DMS53 (cell line): ENCODE data around the gene S100A2.

Source experiments
- DNase-seq: peaks from one replicate; lab custom pipeline; 2025; lab: John Stamatoyannopoulos, UW

S100A2 gene

DNA sequence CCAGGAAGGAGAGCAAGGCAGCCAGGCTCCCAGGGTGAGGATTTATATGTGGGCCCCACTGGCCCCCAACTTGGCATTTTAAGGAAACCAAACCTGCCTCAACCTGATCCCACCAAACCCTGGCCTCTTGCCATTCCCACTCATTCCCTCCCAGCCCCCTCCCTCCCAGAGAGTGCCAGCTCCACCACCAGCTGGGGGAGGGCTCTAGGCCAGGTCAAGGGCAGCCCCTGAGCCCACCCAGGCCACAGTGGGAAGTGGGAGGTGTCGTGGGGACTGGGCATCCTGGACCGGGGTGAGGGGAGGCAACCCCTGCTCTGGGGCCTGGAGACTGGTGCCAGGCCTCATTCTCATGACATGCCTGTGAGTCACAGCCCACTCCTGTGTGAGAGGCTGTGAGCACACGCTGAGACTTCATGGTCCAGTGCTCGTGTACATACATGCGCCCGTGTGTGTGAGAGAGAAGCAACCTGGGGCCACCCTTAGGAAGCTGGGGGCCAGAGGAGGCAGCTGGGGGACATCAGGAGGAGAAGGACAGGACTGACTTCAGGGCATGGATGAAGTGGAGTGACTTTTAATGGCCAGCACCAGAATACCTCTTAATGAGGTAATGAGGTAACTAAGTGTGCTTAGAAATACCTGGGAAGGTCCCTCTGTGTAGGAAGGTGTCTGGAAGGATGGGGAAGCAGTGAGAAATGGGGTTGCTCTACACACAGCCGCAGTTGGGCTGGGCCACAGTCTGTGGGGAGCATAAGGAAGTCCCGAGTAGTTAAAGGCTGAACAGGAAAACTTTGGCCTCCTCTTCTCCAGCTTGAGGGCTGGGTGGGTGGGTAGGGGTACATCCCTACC, at the start of gene S100A2:
Gene S100A2 (minus strand): TSS at position 316 of the 846 bp plus-strand sequence. CDS start 1,967 bp downstream, outside the sequence.
- DNase-seq = peak; percentile 98

GRCh38 chr1:153615406-153615805, 49.8 kb upstream of the S100A2 start:
- no peak for DNase-seq

GRCh38 chr1:153614906-153615305, 49.3 kb upstream of the S100A2 start:
- no peak for DNase-seq

GRCh38 chr1:153614189-153614900, 48.7 kb upstream of the S100A2 start:
- DNase-seq = no peak

- no peak for DNase-seq
Measured at GRCh38 chr1:153613406-153613805, 47.8 kb upstream of the S100A2 start.

DNA sequence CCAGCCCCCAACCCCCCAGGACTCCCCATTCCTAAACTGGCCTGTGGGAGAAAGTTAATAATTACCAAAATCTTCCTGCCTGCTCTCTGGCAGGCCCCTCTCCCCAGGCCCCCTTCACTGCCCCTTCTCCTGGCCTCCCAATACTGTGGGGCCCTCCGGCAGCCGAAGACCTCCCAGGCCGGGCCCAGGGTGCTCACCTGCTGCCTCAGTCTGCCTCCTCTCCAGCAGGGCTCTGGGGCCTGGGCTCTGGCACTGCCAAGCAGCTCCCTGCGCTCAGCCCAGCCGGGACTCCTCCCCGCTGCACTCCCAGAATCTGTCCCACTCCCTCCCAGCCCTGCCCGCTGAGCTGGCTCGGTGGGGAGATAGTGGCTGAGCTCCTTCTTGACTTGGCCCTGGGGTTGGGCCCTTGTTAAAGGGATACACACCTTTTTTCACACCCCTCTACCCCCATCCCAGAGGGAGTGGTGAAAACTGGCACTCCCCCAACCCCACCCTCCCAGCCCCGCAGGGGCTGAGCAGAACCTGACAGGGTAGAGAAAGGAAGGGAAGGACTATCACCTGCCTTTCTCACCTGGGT, 47.2 kb upstream of the S100A2 start, which contains the start of gene S100A16:
Gene S100A16 (minus strand): TSS at position 383 of the 577 bp plus-strand sequence. CDS start 4,986 bp downstream, outside the sequence.
- DNase-seq = no peak

- no peak for DNase-seq
Measured at GRCh38 chr1:153612111-153612754, 46.6 kb upstream of the S100A2 start.

- DNase-seq = no peak
Measured at GRCh38 chr1:153611356-153611755, 45.7 kb upstream of the S100A2 start.

DNA sequence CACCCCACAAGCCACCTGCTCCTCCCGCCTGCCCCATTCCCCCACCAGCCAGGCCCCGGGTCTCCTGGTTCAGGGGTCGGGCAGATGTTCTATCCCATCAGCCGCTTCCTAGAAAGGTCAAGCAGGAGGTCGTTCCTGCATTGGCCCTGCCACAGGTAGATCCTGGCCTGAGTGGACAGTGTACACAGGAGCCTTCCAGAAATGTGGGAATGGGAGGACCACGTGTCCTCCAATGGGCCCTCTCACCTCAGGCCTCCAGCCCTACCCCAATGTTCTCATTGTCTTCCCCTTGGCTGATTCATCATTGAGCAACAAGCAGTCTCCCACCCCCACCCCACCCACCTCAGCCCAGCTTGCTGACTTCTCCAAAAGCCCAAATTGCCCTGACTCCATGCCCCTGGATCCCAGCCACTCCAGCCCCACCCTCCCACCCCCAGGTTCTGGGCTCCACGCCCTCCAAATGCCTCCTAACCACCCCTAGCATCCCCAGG, 45.2 kb upstream of the S100A2 start:
- DNase-seq = no peak

DNA sequence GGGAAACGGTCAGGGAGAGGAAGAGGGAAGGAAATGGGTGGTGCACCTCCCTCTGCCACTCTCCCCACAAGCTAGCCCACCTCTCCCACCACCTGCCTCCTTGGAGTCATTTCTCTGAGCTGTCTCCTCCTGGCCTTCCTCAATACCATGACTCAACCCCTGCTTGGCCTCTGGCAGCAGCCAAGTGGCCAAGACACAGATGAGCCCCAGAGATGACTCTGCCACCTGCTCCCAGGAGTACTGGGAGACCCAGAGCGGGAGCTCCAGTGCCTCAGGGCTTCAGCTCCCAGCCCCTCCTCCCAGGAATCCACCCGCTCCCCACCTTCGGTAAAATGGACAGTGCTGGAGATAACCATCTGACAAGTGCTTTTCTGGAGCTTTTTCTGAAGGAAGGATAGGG, 44.7 kb upstream of the S100A2 start:
- DNase-seq = no peak

DNA sequence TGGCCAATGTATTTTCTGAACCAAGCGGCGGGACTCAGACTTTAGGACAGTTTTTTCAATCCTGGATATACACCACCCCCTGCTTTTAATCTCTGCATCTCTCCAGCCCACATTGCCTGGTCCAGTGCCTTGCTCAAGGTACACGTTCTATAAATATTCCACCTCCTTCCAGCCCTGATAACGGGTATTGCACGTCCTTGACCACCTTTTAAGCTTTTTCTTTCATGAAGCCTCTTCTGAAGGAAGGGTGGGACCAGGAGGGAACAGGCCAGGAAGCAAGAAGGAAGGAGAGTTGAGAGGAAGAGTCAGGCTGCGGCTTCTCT, 43.9 kb upstream of the S100A2 start:
- no peak for DNase-seq

DNA sequence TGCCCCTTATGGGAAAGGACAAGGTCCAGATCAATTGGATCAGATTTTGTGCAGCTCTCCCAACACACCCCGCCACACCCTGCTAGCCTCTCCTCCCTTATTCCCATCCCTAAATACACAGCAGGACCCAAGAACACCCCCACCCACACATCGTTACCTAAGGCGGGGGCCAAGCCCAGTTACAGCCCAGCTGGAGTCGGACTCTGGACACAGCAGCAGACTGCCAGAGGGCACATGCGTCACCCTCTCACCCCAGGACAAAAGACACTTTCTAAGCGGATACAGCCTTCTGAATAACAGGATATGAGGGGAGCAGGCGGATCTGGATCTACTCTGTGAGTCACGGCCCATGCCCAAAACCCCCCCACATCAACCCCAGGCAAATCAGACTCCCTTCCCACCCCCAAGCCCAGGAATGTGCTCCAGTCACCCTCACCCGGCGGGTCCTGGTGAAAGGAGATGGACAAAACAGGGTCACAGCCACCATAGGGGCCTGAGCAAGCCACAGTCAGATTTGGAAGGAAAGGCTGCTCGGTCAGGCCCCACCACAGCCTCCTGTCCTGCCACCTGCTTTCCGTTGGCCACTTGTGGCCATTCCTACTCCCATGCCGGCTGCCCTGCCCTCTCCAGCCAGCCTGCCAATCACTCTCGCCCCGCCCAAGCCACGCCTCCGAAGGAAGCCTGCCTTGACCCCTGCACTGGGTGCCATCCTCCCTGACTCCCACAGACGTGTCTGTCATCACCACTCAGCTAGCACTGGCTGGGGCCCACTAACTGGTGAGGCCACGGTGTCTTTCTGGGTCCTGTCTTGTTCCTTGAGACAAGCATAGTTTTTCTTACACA, 43.3 kb upstream of the S100A2 start:
- no peak for DNase-seq

- DNase-seq = no peak
Measured at GRCh38 chr1:153608089-153608682, 42.5 kb upstream of the S100A2 start.

GRCh38 chr1:153607381-153607780, 41.7 kb upstream of the S100A2 start:
- no peak for DNase-seq

GRCh38 chr1:153606194-153606593, 40.5 kb upstream of the S100A2 start:
- no peak for DNase-seq

GRCh38 chr1:153602749-153603148, 37.1 kb upstream of the S100A2 start:
- DNase-seq = no peak

GRCh38 chr1:153599847-153600246, 34.2 kb upstream of the S100A2 start:
- DNase-seq = no peak

DNA sequence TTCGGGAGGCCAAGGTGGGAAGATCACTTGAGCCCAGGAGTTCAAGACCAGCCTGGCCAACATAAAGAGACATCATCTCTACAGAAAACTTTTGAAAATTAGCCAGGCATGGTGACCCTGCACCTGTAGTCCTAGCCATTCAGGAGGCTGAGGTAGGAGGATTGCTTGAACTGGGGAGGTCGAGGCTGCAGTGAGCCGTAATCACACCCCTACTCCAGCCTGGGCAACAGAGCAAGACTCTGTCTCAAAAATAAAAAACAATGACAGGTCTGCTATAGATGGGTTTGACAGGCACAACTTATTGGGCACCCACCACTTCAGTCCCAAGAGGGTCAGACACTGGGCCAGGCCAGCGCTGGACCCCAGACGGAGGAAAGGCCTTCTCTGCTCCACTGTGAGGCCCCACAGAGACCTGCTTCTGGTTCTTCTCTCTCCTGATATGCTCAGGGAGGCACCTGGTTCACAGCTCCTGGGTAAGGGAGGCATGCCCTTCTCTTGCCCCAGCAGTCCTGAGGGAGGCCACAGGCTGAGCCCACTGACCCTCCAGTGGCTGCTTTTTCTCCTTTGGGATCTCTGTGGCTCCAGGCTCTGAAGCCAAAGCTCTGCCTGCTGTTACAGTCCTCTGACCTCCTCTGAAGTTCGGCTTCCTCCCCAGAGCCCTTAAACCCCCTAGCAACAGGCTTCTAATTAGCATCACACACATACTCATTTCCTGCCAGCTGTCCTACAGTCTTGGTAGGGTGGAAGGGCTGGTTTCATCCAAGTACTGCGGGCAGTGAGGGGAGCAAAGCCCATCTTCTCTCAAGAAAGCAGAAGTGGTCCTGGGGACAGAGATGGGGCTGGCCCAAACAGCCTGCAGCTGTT, 32.9 kb upstream of the S100A2 start:
- peak; percentile 38 for DNase-seq

GRCh38 chr1:153597206-153597605, 31.6 kb upstream of the S100A2 start:
- no peak for DNase-seq

GRCh38 chr1:153592748-153593147, 27.1 kb upstream of the S100A2 start:
- DNase-seq = no peak
